GM12878 (cell line): ENCODE measurements around the gene ZNG1B. TPM values are rescaled to one million over a fixed set of nuclear protein-coding genes. Genes with fewer than 3 reads are reported as not detected.

Source experiments
- ATAC-seq: fragments of 200-7000 bp; cut with Tn5 transposase; 3 replicates; pipeline ENCODE4 v1.9.1; 2020; ENCODE audit warnings: mild to moderate bottlenecking, moderate library complexity
- BruUV-seq: library from RNA; stranded (reverse); fragments of 400-500 nt; replicated peaks from 2 replicates; lab custom pipeline; 2021; lab: Mats Ljungman, UMichigan
- CTCF ChIA-PET: fragments of 300-600 bp; sonication (Branson Sonifier 250); formaldehyde crosslinking; extraction: SDS; loops from one replicate; lab custom pipeline; 2021; ENCODE audit warnings: inconsistent platforms; lab: Yijun Ruan, JAX
- POLR2A ChIA-PET: fragments of 350-600 bp; formaldehyde crosslinking; extraction: SDS; loops from one replicate; lab custom pipeline; 2021; ENCODE audit warnings: inconsistent platforms; lab: Charles Lee
- RAD21 ChIA-PET: fragments of 300-600 bp; sonication (Branson Sonifier 250); formaldehyde crosslinking; loops from one replicate; lab custom pipeline; 2023; ENCODE audit warnings: antibody characterized with exemption; ENCODE audit not compliant: unreplicated experiment; lab: Charles Lee
- SMC1A ChIA-PET: fragments of 300-600 bp; sonication (Branson Sonifier 250); formaldehyde crosslinking; loops from one replicate; lab custom pipeline; 2023; ENCODE audit not compliant: unreplicated experiment, uncharacterized antibody; lab: Charles Lee
- DNase-seq: peaks from one replicate; pipeline ENCODE4 v3.0.0-alpha.2; 2011; ENCODE audit warnings: low read depth, low spot score
- FAIRE-seq: peaks from 3 replicates; lab custom pipeline; 2011; peaks lifted over from hg19 to GRCh38; lab: Jason Lieb, UNC
- H2AFZ ChIP-seq: 2 replicates; pipeline ENCODE4 v1.6.0; 2011; ENCODE audit warnings: low read depth, low read length, control low read depth; ENCODE audit not compliant: control insufficient read depth
- H3K27ac ChIP-seq: 2 replicates; pipeline ENCODE4 v1.5.1; 2011; ENCODE audit warnings: control low read depth; ENCODE audit not compliant: control insufficient read depth, insufficient read depth
- H3K27me3 ChIP-seq, 2 experiments: replicated peaks in 1 of 2; 2 replicates each; pipeline versions ENCODE4 v1.6.0 to v1.6.1; 2011; ENCODE audit warnings: low read length in 1 of 2; ENCODE audit not compliant: control insufficient read depth in 2 of 2, insufficient read depth in 2 of 2
- H3K36me3 ChIP-seq, 2 experiments: 2 replicates each; pipeline ENCODE4 v1.5.1; 2011; ENCODE audit warnings: low read length in 1 of 2; ENCODE audit not compliant: control insufficient read depth in 2 of 2, insufficient read depth in 2 of 2
- H3K4me1 ChIP-seq: 2 replicates; pipeline ENCODE4 v1.6.1; 2011; ENCODE audit warnings: mild to moderate bottlenecking, low read length, moderate library complexity, mixed read lengths; ENCODE audit not compliant: control insufficient read depth, insufficient read depth
- H3K4me2 ChIP-seq: 2 replicates; pipeline ENCODE4 v1.6.0; 2011; ENCODE audit warnings: control low read depth; ENCODE audit not compliant: control insufficient read depth, insufficient read depth
- H3K4me3 ChIP-seq: fragments of 200-600 bp; sonication (generic); 2 replicates; pipeline ENCODE4 v1.5.1; 2016
- H3K79me2 ChIP-seq: 2 replicates; pipeline ENCODE4 v1.6.0; 2011; ENCODE audit warnings: low read length; ENCODE audit not compliant: control insufficient read depth, insufficient read depth
- H3K9ac ChIP-seq: 2 replicates; pipeline ENCODE4 v1.8.0; 2011; ENCODE audit warnings: low read length, control low read depth, mixed read lengths; ENCODE audit not compliant: control insufficient read depth, insufficient read depth
- H3K9me3 ChIP-seq: replicated peaks from 3 replicates; pipeline ENCODE4 v1.5.1; 2011; ENCODE audit warnings: mild to moderate bottlenecking, low read length; ENCODE audit not compliant: control insufficient read depth, insufficient read depth
- H4K20me1 ChIP-seq: 2 replicates; pipeline ENCODE4 v1.6.0; 2011; ENCODE audit not compliant: control insufficient read depth, insufficient read depth
- CBX5 ChIP-seq: sonication (generic); IDR thresholded peaks from 2 replicates; pipeline ENCODE4 v1.6.1; 2016; ENCODE audit warnings: low read depth, moderate library complexity, mild to moderate bottlenecking, inconsistent platforms
- CUX1 ChIP-seq: IDR thresholded peaks from 2 replicates; pipeline ENCODE4 v1.6.1; 2012; ENCODE audit warnings: improper control_type of control experiment, low read depth, low read length; ENCODE audit not compliant: insufficient replicate concordance
- MYB ChIP-seq: fragments of 150-350 bp; IDR thresholded peaks from 2 replicates; pipeline ENCODE4 v1.6.1; 2014; ENCODE audit warnings: mild to moderate bottlenecking, low read depth, low read length, borderline replicate concordance
- NFYA ChIP-seq: IDR thresholded peaks from 2 replicates; pipeline ENCODE4 v1.6.1; 2011; ENCODE audit warnings: low read depth, mild to moderate bottlenecking, low read length, improper control_type of control experiment, borderline replicate concordance
- PAX5 ChIP-seq: IDR thresholded peaks from 2 replicates; pipeline ENCODE4 v1.6.1; 2011; ENCODE audit warnings: low read depth, low read length, borderline replicate concordance
- RAD21 ChIP-seq: IDR thresholded peaks from 2 replicates; pipeline ENCODE4 v1.6.1; 2011; ENCODE audit warnings: mild to moderate bottlenecking, low read depth, low read length, moderate library complexity; ENCODE audit not compliant: insufficient read depth
- SKIL ChIP-seq: fragments of 450-650 bp; IDR thresholded peaks from 2 replicates; pipeline ENCODE4 v1.6.1; 2017; ENCODE audit warnings: mild to moderate bottlenecking, low read depth, inconsistent platforms; ENCODE audit not compliant: poor library complexity, severe bottlenecking
- ZBTB40 ChIP-seq: fragments of 450-650 bp; IDR thresholded peaks from 2 replicates; pipeline ENCODE4 v1.6.1; 2016; ENCODE audit warnings: mild to moderate bottlenecking, moderate library complexity, borderline replicate concordance
- WGBS: methylation state at CpG from one replicate; pipeline ENCODE4 v1.1.6; 2016; ENCODE audit warnings: low lambda C conversion rate; ENCODE audit not compliant: insufficient replicate concordance, insufficient coverage; ENCODE audit errors: missing lambda C conversion rate; 5-methylcytosine and 5-hydroxymethylcytosine counted together
- in situ Hi-C: fragments of 300-500 bp; cut with MboI; formaldehyde crosslinking; loops from 9 replicates; pipeline ENCODE4 v1.14.3; 2018; ENCODE audit warnings: mixed read lengths
- intact Hi-C: fragments of 100-400 bp; cut with micrococcal nuclease; formaldehyde crosslinking; loops from one replicate; pipeline ENCODE4 v1.14.2; 2022; ENCODE audit not compliant: unreplicated experiment
- polyA plus RNA-seq, 11 experiments: library from polyadenylated mRNA; depleted of rRNA in 4 of 11; unstranded in 6 of 11; stranded (reverse) in 5 of 11; fragments of >200 nt; fragmentation: Nextera tagmentation in 4 of 11; fragmentation: Illumina TruSeq in 1 of 11; extraction: Ambion mirVana in 4 of 11; extraction: Trizol in 1 of 11; gene quantifications; 1 replicate in 1 of 11; 2 replicates in 10 of 11; pipeline versions ENCODE4 v1.2.1 to v1.2.3, GENCODE V29; 2011 to 2016; ENCODE audit warnings: inconsistent platforms in 2 of 11, missing spikeins in 2 of 11, low read depth in 1 of 11
- total RNA-seq, 4 experiments: library from RNA; depleted of rRNA in 3 of 4; stranded (reverse); fragments of >200 nt in 3 of 4; fragmentation: Illumina TruSeq in 1 of 4; extraction: Trizol in 1 of 4; gene quantifications; 2 replicates each; pipeline versions ENCODE4 v1.2.1 to v1.2.3, GENCODE V29; 2013 to 2021

ZNG1B gene
- total and polyA plus RNA-seq, 10 of the 15 experiments (the other 5 are each of a cell fraction or from before 2014, with no cell fraction given), result 42.9 to 140 (median 61.4) TPM

- no TSS peak for BruUV-seq
- CTCF ChIA-PET, result interaction anchor here (0.6 to 3.7 kb wide), 36 partner anchors 10 to 1434 kb away, joined by 3 to 63 read pairs (median 4); partner anchors contain the start of gene PSD4
- TF ChIP-seq CUX1 (peak; percentile 44), SKIL (peak; percentile 53), CBX5 (0 out of 2 replicates have a peak, but pooled peaks have one; percentile 57), ZBTB40 (0 out of 2 replicates have a peak, but pooled peaks have one; percentile 18), MYB (no peak), NFYA (no peak), PAX5 (no peak), RAD21 (peak; percentile 91)
These were observed 47.2 kb upstream of the ZNG1B start for GRCh38 chr2:113390124-113390849.

More at GRCh38 chr2:113390124-113390849, 47.2 kb upstream of the ZNG1B start:
- SMC1A ChIA-PET, result interaction anchor here (0.6 to 3.5 kb wide), 20 partner anchors 12 to 310 kb away, joined by 3 to 34 read pairs (median 3); partner anchors contain the start of gene PSD4
- no peaks in the 10 kb centered on the region for H4K20me1 ChIP-seq
- no peaks in the 10 kb centered on the region for H3K27me3 ChIP-seq
- RAD21 ChIA-PET, result interaction anchor here (0.8 to 3.7 kb wide), 13 partner anchors 12 to 310 kb away, joined by 3 to 21 read pairs (median 5); no protein-coding TSS in a partner anchor
- H2AFZ ChIP-seq, result peak overlapping the region; percentile 93
- intact Hi-C loops, result loop anchor here (2.0 kb wide), 4 partner anchors 93 to 253 kb away; no protein-coding TSS in a partner anchor
- no peaks in the 10 kb centered on the region for H3K36me3 ChIP-seq
- H3K9ac ChIP-seq, result no peak overlapping the region
- peak overlapping the region; percentile 61; the same call in 1 of the 2 replicates for H3K27ac ChIP-seq
- in situ Hi-C loops, result no loop called here
- ATAC-seq (peak; percentile 96), DNase-seq (peak; percentile 71), FAIRE-seq (peak; percentile 7)
- no peaks in the 10 kb centered on the region for H3K9me3 ChIP-seq
- 0% methylated on average over 11 of the region's 11 CpGs for WGBS
- no peaks in the 10 kb centered on the region for H3K79me2 ChIP-seq
- 0 out of 2 replicates have a peak overlapping the region, but pooled peaks have one; percentile 30 for H3K4me3 ChIP-seq
- POLR2A ChIA-PET, result interaction anchor here (0.7 kb wide), 2 partner anchors 50 to 174 kb away, joined by 3 to 4 read pairs; no protein-coding TSS in a partner anchor
- H3K4me1 ChIP-seq, result peaks cover 3% of the 10 kb centered on the region
- H3K4me2 ChIP-seq, result peak overlapping the region; percentile 74
